Panc1 (cell line): ENCODE measurements around the gene ALDH1B1.

Experiments used
- POLR2AphosphoS5 ChIP-seq: IDR thresholded peaks from 2 replicates; pipeline ENCODE4 v1.6.1; 2012; ENCODE audit warnings: mild to moderate bottlenecking, low read depth, low read length, moderate library complexity
- SIN3A ChIP-seq: IDR thresholded peaks from 2 replicates; pipeline ENCODE4 v1.6.1; 2012; ENCODE audit warnings: low read depth, mild to moderate bottlenecking, low read length, moderate library complexity, borderline replicate concordance; ENCODE audit not compliant: insufficient read depth
- TF ChIP-seq, protein P1 (sequence below): fragments of 450-650 bp; IDR thresholded peaks from 2 replicates; pipeline ENCODE4 v1.5.1; 2017; ENCODE audit warnings: mild to moderate bottlenecking
- TF ChIP-seq, protein P2 (sequence below), 2 experiments: IDR thresholded peaks; 2 replicates each; pipeline ENCODE4 v1.6.1; 2011 to 2012; ENCODE audit warnings: low read depth in 2 of 2, control low read depth in 1 of 2, low read length in 1 of 2, mild to moderate bottlenecking in 1 of 2, moderate library complexity in 1 of 2; ENCODE audit not compliant: insufficient read depth in 1 of 2

DNA sequence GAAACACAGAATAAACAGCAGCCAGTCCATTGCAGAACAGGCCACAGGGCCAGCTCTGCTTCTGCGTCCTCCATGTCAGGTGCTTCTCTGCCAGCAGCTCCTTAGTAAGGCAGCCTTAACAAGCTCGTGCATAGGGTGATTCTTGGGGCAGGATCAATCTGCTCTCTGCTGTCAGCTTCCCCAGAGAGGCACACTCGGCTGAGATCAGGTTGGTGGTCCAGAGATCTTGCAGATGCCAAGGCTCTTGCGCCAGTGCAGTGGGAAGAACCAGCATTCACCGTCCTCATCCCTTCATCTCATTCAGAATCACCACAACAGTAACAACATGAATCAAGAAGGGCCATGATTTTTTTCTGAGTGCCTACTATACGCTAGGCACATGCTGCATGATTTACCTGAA is 49.0 kb upstream of the ALDH1B1 start:
- TF ChIP-seq SIN3A (no peak), POLR2AphosphoS5 (no peak)
- TF ChIP-seq, protein P1, sequence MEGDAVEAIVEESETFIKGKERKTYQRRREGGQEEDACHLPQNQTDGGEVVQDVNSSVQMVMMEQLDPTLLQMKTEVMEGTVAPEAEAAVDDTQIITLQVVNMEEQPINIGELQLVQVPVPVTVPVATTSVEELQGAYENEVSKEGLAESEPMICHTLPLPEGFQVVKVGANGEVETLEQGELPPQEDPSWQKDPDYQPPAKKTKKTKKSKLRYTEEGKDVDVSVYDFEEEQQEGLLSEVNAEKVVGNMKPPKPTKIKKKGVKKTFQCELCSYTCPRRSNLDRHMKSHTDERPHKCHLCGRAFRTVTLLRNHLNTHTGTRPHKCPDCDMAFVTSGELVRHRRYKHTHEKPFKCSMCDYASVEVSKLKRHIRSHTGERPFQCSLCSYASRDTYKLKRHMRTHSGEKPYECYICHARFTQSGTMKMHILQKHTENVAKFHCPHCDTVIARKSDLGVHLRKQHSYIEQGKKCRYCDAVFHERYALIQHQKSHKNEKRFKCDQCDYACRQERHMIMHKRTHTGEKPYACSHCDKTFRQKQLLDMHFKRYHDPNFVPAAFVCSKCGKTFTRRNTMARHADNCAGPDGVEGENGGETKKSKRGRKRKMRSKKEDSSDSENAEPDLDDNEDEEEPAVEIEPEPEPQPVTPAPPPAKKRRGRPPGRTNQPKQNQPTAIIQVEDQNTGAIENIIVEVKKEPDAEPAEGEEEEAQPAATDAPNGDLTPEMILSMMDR, result no peak
- TF ChIP-seq, protein P2, sequence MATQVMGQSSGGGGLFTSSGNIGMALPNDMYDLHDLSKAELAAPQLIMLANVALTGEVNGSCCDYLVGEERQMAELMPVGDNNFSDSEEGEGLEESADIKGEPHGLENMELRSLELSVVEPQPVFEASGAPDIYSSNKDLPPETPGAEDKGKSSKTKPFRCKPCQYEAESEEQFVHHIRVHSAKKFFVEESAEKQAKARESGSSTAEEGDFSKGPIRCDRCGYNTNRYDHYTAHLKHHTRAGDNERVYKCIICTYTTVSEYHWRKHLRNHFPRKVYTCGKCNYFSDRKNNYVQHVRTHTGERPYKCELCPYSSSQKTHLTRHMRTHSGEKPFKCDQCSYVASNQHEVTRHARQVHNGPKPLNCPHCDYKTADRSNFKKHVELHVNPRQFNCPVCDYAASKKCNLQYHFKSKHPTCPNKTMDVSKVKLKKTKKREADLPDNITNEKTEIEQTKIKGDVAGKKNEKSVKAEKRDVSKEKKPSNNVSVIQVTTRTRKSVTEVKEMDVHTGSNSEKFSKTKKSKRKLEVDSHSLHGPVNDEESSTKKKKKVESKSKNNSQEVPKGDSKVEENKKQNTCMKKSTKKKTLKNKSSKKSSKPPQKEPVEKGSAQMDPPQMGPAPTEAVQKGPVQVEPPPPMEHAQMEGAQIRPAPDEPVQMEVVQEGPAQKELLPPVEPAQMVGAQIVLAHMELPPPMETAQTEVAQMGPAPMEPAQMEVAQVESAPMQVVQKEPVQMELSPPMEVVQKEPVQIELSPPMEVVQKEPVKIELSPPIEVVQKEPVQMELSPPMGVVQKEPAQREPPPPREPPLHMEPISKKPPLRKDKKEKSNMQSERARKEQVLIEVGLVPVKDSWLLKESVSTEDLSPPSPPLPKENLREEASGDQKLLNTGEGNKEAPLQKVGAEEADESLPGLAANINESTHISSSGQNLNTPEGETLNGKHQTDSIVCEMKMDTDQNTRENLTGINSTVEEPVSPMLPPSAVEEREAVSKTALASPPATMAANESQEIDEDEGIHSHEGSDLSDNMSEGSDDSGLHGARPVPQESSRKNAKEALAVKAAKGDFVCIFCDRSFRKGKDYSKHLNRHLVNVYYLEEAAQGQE (IDR thresholded peaks at IDR 0.05; ENCODE audit: insufficient read depth in 1 of 2, low read depth in 2 of 2, low read length in 1 of 2), result no peak
